Measurements from ENCODE around the gene TTC9.

Gene TTC9

GRCh38 chr14:70708717-70709570 is 67.2 kb downstream of the TTC9 start:
- Mint-ChIP-seq H3K4me3 (no peak overlapping the region), H3K27me3 (ENCODE audit: low read depth) (peaks cover 21% of the 10 kb centered on the region), H3K9me3 (no peaks in the 10 kb centered on the region), H3K4me1 (ENCODE audit: low read depth) (peaks cover under 1% of the 10 kb centered on the region), H3K27ac (no peak overlapping the region), H3K36me3 (ENCODE audit: low read depth) (no peaks in the 10 kb centered on the region)

- Mint-ChIP-seq H3K27ac (no peak overlapping the region), H3K27me3 (ENCODE audit: low read depth) (peaks cover 17% of the 10 kb centered on the region), H3K4me1 (ENCODE audit: low read depth) (peaks cover 2% of the 10 kb centered on the region), H3K4me3 (no peak overlapping the region), H3K9me3 (no peaks in the 10 kb centered on the region), H3K36me3 (ENCODE audit: low read depth) (no peaks in the 10 kb centered on the region)
These were observed 68.1 kb downstream of the TTC9 start for GRCh38 chr14:70709726-70710382.

GRCh38 chr14:70711451-70711850 is 69.7 kb downstream of the TTC9 start:
- Mint-ChIP-seq H3K4me3 (no peak overlapping the region), H3K4me1 (ENCODE audit: low read depth) (peaks cover 2% of the 10 kb centered on the region), H3K27ac (no peak overlapping the region), H3K27me3 (ENCODE audit: low read depth) (peaks cover 11% of the 10 kb centered on the region), H3K9me3 (no peaks in the 10 kb centered on the region), H3K36me3 (ENCODE audit: low read depth) (no peaks in the 10 kb centered on the region)

- H3K36me3 Mint-ChIP-seq (ENCODE audit: low read depth): no peaks in the 10 kb centered on the region
- no peaks in the 10 kb centered on the region for H3K9me3 Mint-ChIP-seq
- no peak overlapping the region for H3K27ac Mint-ChIP-seq
- peaks cover 2% of the 10 kb centered on the region for H3K4me1 Mint-ChIP-seq (ENCODE audit: low read depth)
- H3K4me3 Mint-ChIP-seq: no peak overlapping the region
- H3K27me3 Mint-ChIP-seq (ENCODE audit: low read depth): peaks cover 8% of the 10 kb centered on the region
These were observed 71.4 kb downstream of the TTC9 start for GRCh38 chr14:70713096-70713495.

- no peaks in the 10 kb centered on the region for H3K36me3 Mint-ChIP-seq (ENCODE audit: low read depth)
- no peak overlapping the region for H3K27ac Mint-ChIP-seq
- H3K4me3 Mint-ChIP-seq: no peak overlapping the region
- peaks cover 8% of the 10 kb centered on the region for H3K27me3 Mint-ChIP-seq (ENCODE audit: low read depth)
- H3K9me3 Mint-ChIP-seq: no peaks in the 10 kb centered on the region
- H3K4me1 Mint-ChIP-seq (ENCODE audit: low read depth): peaks cover 2% of the 10 kb centered on the region
These were observed 71.8 kb downstream of the TTC9 start for GRCh38 chr14:70713511-70713916.

GRCh38 chr14:70714055-70714550 is 72.4 kb downstream of the TTC9 start:
- no peaks in the 10 kb centered on the region for H3K36me3 Mint-ChIP-seq (ENCODE audit: low read depth)
- H3K27ac Mint-ChIP-seq: no peak overlapping the region
- no peak overlapping the region for H3K4me3 Mint-ChIP-seq
- peaks cover 8% of the 10 kb centered on the region for H3K27me3 Mint-ChIP-seq (ENCODE audit: low read depth)
- H3K4me1 Mint-ChIP-seq (ENCODE audit: low read depth): peaks cover 2% of the 10 kb centered on the region
- no peaks in the 10 kb centered on the region for H3K9me3 Mint-ChIP-seq

DNA sequence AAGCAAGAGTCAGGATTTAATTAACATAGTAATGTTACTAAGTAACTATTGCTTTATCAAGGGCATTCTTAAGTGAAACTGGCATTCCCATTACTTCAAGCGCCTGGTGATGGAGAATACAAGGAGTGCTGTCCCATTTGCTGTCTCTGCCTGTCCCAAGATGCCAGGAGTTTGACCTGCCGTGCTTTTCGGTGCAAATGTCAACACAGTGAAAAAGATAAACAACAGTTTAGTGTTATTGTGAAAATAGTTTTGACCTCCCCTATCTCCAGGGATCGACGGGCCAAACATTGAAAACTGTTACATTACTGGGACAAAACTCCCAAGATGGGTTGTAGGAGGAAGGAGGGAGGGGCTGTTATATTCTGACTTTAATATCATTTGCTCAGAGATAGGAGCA is 74.8 kb downstream of the TTC9 start:
- Mint-ChIP-seq H3K9me3 (no peaks in the 10 kb centered on the region), H3K4me1 (ENCODE audit: low read depth) (peaks cover 2% of the 10 kb centered on the region), H3K36me3 (ENCODE audit: low read depth) (no peaks in the 10 kb centered on the region), H3K4me3 (no peak overlapping the region), H3K27ac (no peak overlapping the region), H3K27me3 (ENCODE audit: low read depth) (peaks cover 8% of the 10 kb centered on the region)

DNA sequence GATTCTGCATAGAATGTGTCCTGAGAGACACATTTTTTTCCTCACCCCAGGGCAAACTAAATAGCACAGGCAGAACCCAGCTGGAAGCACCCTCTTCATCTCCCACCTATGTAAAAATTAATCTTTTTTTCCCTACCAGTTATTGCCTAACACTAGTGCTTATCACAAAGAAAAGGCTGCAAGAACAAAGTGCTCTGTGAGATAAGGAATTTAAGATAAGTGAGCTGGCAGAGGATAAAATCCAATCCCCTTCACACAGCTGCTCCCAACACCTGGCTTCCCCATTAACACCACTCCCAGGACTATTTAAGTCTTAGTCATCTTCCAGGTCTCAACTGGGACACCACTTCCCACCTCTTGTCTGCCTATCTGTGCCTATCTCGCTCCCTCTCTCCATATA is 75.2 kb downstream of the TTC9 start:
- peaks cover 2% of the 10 kb centered on the region for H3K4me1 Mint-ChIP-seq (ENCODE audit: low read depth)
- peaks cover 8% of the 10 kb centered on the region for H3K27me3 Mint-ChIP-seq (ENCODE audit: low read depth)
- H3K27ac Mint-ChIP-seq: no peak overlapping the region
- H3K4me3 Mint-ChIP-seq: no peak overlapping the region
- H3K36me3 Mint-ChIP-seq (ENCODE audit: low read depth): no peaks in the 10 kb centered on the region
- H3K9me3 Mint-ChIP-seq: no peaks in the 10 kb centered on the region

DNA sequence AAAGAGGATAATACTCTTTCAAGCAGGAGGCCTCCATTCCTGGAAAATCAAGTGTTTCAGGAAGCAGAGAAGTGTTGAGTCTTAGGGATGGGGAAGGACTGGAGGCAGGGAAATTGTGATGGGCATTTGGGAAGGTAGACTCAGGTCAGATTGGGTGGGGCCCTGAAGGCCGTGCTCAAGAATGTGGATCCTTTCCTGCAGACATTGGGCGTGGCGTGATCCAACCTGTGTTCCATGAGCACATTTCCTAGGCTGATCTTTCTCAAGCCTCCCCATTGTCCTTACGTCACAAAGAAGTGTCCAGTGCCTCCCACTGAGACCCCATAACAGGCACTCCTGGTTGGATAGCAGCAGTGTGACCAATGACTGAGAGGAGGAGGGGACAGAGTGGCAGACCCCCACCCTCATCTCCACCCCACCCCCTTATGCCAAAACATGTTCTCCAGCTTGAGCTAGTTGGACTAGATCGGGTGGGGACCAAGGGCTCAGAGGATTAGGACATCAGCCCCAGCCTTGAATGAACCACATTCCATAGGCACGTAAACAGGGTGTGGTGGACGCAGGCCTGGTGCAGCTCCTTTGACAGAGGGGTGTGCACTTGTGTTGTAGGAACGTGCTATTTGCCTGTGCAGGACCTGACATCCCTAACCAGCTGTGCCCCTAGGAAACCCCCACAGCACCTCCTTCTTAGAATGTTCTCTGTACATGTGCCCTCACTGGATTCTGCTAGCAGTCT is 76.8 kb downstream of the TTC9 start:
- H3K4me3 Mint-ChIP-seq: no peak overlapping the region
- no peak overlapping the region for H3K27ac Mint-ChIP-seq
- H3K9me3 Mint-ChIP-seq: no peaks in the 10 kb centered on the region
- H3K4me1 Mint-ChIP-seq (ENCODE audit: low read depth): peaks cover 2% of the 10 kb centered on the region
- peaks cover 8% of the 10 kb centered on the region for H3K27me3 Mint-ChIP-seq (ENCODE audit: low read depth)
- H3K36me3 Mint-ChIP-seq (ENCODE audit: low read depth): no peaks in the 10 kb centered on the region

GRCh38 chr14:70721542-70721941 is 79.8 kb downstream of the TTC9 start:
- no peak overlapping the region for H3K27ac Mint-ChIP-seq
- H3K27me3 Mint-ChIP-seq (ENCODE audit: low read depth): no peaks in the 10 kb centered on the region
- H3K9me3 Mint-ChIP-seq: no peaks in the 10 kb centered on the region
- H3K4me1 Mint-ChIP-seq (ENCODE audit: low read depth): no peaks in the 10 kb centered on the region
- no peaks in the 10 kb centered on the region for H3K36me3 Mint-ChIP-seq (ENCODE audit: low read depth)
- H3K4me3 Mint-ChIP-seq: no peak overlapping the region

DNA sequence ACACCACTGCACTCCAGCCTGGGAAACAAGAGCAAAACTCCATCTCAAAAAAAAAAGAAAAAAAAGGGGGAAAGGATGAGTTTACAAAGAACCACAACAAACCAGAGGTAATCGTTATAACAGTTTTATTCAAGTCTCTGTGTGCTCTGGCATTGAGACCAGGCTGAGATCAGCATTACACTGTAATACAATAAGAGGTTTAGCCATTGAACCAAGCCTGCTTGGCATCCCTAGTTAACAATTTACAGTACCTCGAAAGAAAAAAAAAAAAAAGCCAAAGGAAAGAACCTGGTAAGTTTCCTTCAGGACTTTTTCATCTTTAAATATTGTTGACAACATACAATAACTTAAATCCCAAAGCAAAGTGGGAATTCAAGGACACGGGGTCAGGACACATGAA is 80.7 kb downstream of the TTC9 start:
- H3K4me3 Mint-ChIP-seq: no peak overlapping the region
- H3K36me3 Mint-ChIP-seq (ENCODE audit: low read depth): no peaks in the 10 kb centered on the region
- no peaks in the 10 kb centered on the region for H3K4me1 Mint-ChIP-seq (ENCODE audit: low read depth)
- no peak overlapping the region for H3K27ac Mint-ChIP-seq
- H3K9me3 Mint-ChIP-seq: no peaks in the 10 kb centered on the region
- H3K27me3 Mint-ChIP-seq (ENCODE audit: low read depth): no peaks in the 10 kb centered on the region

DNA sequence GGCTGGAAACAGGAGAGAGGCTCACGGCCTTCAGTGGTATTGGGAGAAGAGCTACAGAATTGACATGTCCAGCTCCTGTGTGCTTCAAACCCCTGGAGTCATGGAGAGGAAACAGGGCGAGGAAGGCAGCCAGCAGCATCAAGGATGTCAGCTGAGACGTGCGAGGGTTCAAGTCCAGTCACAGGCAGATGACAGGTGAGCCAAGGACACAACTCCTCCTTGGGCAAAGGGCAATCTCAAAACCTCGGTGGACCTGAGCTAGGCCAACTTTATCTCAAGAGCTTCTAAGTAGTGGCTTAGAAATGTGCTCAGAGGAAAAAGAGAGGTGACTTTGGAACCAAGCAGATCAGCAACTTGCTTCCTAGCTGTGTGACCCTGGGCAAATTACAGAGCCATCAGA is 81.6 kb downstream of the TTC9 start:
- Mint-ChIP-seq H3K4me1 (ENCODE audit: low read depth) (no peaks in the 10 kb centered on the region), H3K27ac (no peak overlapping the region), H3K36me3 (ENCODE audit: low read depth) (no peaks in the 10 kb centered on the region), H3K4me3 (no peak overlapping the region), H3K9me3 (no peaks in the 10 kb centered on the region), H3K27me3 (ENCODE audit: low read depth) (no peaks in the 10 kb centered on the region)

DNA sequence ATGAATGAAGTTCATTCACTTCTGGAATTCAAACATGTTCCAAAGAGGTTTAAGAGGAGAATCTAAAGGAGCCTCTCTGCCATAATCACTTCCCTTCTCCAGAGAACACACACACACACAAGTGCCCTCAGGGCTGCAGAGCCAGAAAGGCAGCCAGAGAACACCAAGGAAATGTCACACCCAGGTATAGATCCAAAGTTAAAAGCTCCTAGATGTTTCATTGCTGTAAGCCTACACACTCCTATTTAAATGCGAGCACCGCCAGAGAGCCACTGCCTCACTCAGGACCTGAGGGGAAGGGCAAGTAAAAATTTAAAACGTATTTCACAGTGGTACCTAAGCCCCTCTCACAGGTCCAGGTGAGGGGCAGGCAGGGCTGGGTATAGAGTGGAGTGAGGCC is 82.4 kb downstream of the TTC9 start:
- Mint-ChIP-seq H3K4me3 (no peak overlapping the region), H3K36me3 (ENCODE audit: low read depth) (no peaks in the 10 kb centered on the region), H3K9me3 (no peaks in the 10 kb centered on the region), H3K27me3 (ENCODE audit: low read depth) (no peaks in the 10 kb centered on the region), H3K27ac (no peak overlapping the region), H3K4me1 (ENCODE audit: low read depth) (no peaks in the 10 kb centered on the region)

- H3K27me3 Mint-ChIP-seq (ENCODE audit: low read depth): no peaks in the 10 kb centered on the region
- H3K36me3 Mint-ChIP-seq (ENCODE audit: low read depth): no peaks in the 10 kb centered on the region
- H3K27ac Mint-ChIP-seq: no peak overlapping the region
- no peak overlapping the region for H3K4me3 Mint-ChIP-seq
- H3K9me3 Mint-ChIP-seq: no peaks in the 10 kb centered on the region
- H3K4me1 Mint-ChIP-seq (ENCODE audit: low read depth): no peaks in the 10 kb centered on the region
These were observed 83.2 kb downstream of the TTC9 start for GRCh38 chr14:70724944-70725343.

All from T-helper 1 cell treated with Interleukin-12 subunit alpha and Interleukin-12 subunit beta and Interleukin-4 antibody, amounts not matched to agents 30 μg/mL and 1 μg/mL, for 36 hours (primary cell).